Posterior cingulate gyrus (tissue), 11 donors: ENCODE measurements around the gene PROM1.

Source experiments
- DNase-seq, 10 donors: peaks; one replicate each; pipeline versions ENCODE4 v3.0.0 to v3.0.0-alpha.2; 2020 to 2021; ENCODE audit warnings: mixed read lengths in 3 of 10
- intact Hi-C: fragments of 100-400 bp; cut with DNase I; formaldehyde crosslinking; loops from one replicate; pipeline ENCODE4 v1.15.1; 2023

PROM1 gene

GRCh38 chr4:16000708-16001483 lies 82.9 kb downstream of the PROM1 start:
- no peak for DNase-seq
- intact Hi-C loops: loop anchor here (1.0 to 2.0 kb wide), 4 partner anchors 119 to 522 kb away; no protein-coding TSS in a partner anchor

GRCh38 chr4:15996773-15997172 lies 87.0 kb downstream of the PROM1 start:
- intact Hi-C loops: no loop called here
- no peak for DNase-seq

- DNase-seq: no peak
- intact Hi-C loops: no loop called here
Measured at GRCh38 chr4:15995826-15996225, 88.0 kb downstream of the PROM1 start.

GRCh38 chr4:15992167-15992485 lies 91.7 kb downstream of the PROM1 start:
- DNase-seq: no peak
- intact Hi-C loops: no loop called here

- peak in 1 of 10 donors; percentile 78 for DNase-seq
Measured at GRCh38 chr4:15990570-15991285, 93.1 kb downstream of the PROM1 start.

GRCh38 chr4:15989424-15989823 lies 94.4 kb downstream of the PROM1 start:
- intact Hi-C loops: no loop called here
- no peak for DNase-seq

More at GRCh38 chr4:15990570-15991285, 93.1 kb downstream of the PROM1 start:
- intact Hi-C loops: no loop called here

GRCh38 chr4:15988222-15988621 lies 95.6 kb downstream of the PROM1 start:
- no peak for DNase-seq
- intact Hi-C loops: no loop called here

GRCh38 chr4:15986907-15987306 lies 96.9 kb downstream of the PROM1 start:
- intact Hi-C loops: no loop called here

GRCh38 chr4:15983610-15984009 lies 100.2 kb downstream of the PROM1 start:
- intact Hi-C loops: no loop called here
- DNase-seq: no peak

More at GRCh38 chr4:15986907-15987306, 96.9 kb downstream of the PROM1 start:
- DNase-seq: no peak

GRCh38 chr4:15982842-15983524 lies 100.8 kb downstream of the PROM1 start:
- no peak for DNase-seq
- intact Hi-C loops: no loop called here

GRCh38 chr4:15976456-15977447 lies 107.1 kb downstream of the PROM1 start:
- no peak for DNase-seq
- intact Hi-C loops: no loop called here

- intact Hi-C loops: no loop called here
- DNase-seq: no peak
Measured at GRCh38 chr4:15971068-15971801, 112.6 kb downstream of the PROM1 start.

GRCh38 chr4:15968551-15969300 lies 115.1 kb downstream of the PROM1 start:
- intact Hi-C loops: no loop called here
- no peak for DNase-seq

- intact Hi-C loops: no loop called here
Measured at GRCh38 chr4:15965325-15965724, 118.5 kb downstream of the PROM1 start.

GRCh38 chr4:15964159-15964558 lies 119.7 kb downstream of the PROM1 start:
- intact Hi-C loops: no loop called here
- DNase-seq: no peak

More at GRCh38 chr4:15965325-15965724, 118.5 kb downstream of the PROM1 start:
- no peak for DNase-seq

- intact Hi-C loops: no loop called here
- no peak for DNase-seq
Measured at GRCh38 chr4:15963576-15963975, 120.2 kb downstream of the PROM1 start.

GRCh38 chr4:15963001-15963451 lies 120.8 kb downstream of the PROM1 start, which contains the start of gene FGFBP2:
Gene FGFBP2, minus strand, starts transcription at chr4:15963175. Its CDS starts 46 bp downstream, at chr4:15963129.
- peak in 1 of 10 donors; percentile 21 for DNase-seq
- intact Hi-C loops: no loop called here

GRCh38 chr4:15961781-15962510 lies 121.9 kb downstream of the PROM1 start:
- no peak for DNase-seq
- intact Hi-C loops: no loop called here
